Kidney epithelial cell (primary cell): ENCODE measurements around the gene ZBTB5. TPM values are rescaled to one million over a fixed set of nuclear protein-coding genes. Genes with fewer than 3 reads are reported as not detected.

ENCODE experiments used
- DNase-seq: peaks from one replicate; pipeline ENCODE4 v3.0.0-alpha.2; 2010; ENCODE audit warnings: low read depth
- H3K27me3 ChIP-seq: 2 replicates; pipeline ENCODE4 v1.6.0; 2011; ENCODE audit warnings: low read length; ENCODE audit not compliant: control insufficient read depth, insufficient read depth
- H3K36me3 ChIP-seq: 2 replicates; pipeline ENCODE4 v1.5.1; 2011; ENCODE audit warnings: low read length; ENCODE audit not compliant: control insufficient read depth, insufficient read depth
- H3K4me3 ChIP-seq: 2 replicates; pipeline ENCODE4 v1.5.1; 2011; ENCODE audit warnings: low read depth, mild to moderate bottlenecking, control low read depth, low read length
- CTCF ChIP-seq: IDR thresholded peaks from 2 replicates; pipeline ENCODE4 v1.5.1; 2011; ENCODE audit warnings: mild to moderate bottlenecking, moderate library complexity, low read length, control low read depth, inconsistent platforms; ENCODE audit not compliant: insufficient read depth, poor library complexity, severe bottlenecking
- total RNA-seq: library from RNA; depleted of rRNA; stranded (reverse); fragments of >200 nt; gene quantifications from 2 replicates; pipeline ENCODE4 v1.2.3, GENCODE V29; 2015

Gene ZBTB5
- total RNA-seq, 1 donor from 2014 or later = 14.1 TPM

- no peak for TF ChIP-seq CTCF
- no peak for DNase-seq
- H3K27me3 ChIP-seq = no peaks in the 10 kb centered on the region
Measured at GRCh38 chr9:37453827-37454226, 11.4 kb downstream of the ZBTB5 start.

GRCh38 chr9:37452611-37453010 is 12.6 kb downstream of the ZBTB5 start:
- Histone ChIP-seq H3K4me3 (no peak overlapping the region), H3K36me3 (no peaks in the 10 kb centered on the region), H3K27me3 (no peaks in the 10 kb centered on the region)
- DNase-seq = no peak
- no peak for TF ChIP-seq CTCF

More at GRCh38 chr9:37453827-37454226, 11.4 kb downstream of the ZBTB5 start:
- Histone ChIP-seq H3K4me3 (no peak overlapping the region), H3K36me3 (no peaks in the 10 kb centered on the region)

GRCh38 chr9:37451628-37452027 is 13.6 kb downstream of the ZBTB5 start:
- no peak for TF ChIP-seq CTCF
- no peaks in the 10 kb centered on the region for H3K27me3 ChIP-seq
- no peak overlapping the region for H3K4me3 ChIP-seq
- DNase-seq = no peak
- H3K36me3 ChIP-seq = no peaks in the 10 kb centered on the region

- no peak for DNase-seq
- no peak for TF ChIP-seq CTCF
- Histone ChIP-seq H3K36me3 (no peaks in the 10 kb centered on the region), H3K4me3 (no peak overlapping the region), H3K27me3 (no peaks in the 10 kb centered on the region)
Measured at GRCh38 chr9:37449862-37450632, 15.2 kb downstream of the ZBTB5 start.

GRCh38 chr9:37447111-37447510 is 18.1 kb downstream of the ZBTB5 start:
- Histone ChIP-seq H3K27me3 (no peaks in the 10 kb centered on the region), H3K36me3 (no peaks in the 10 kb centered on the region), H3K4me3 (no peak overlapping the region)
- no peak for DNase-seq
- no peak for TF ChIP-seq CTCF

GRCh38 chr9:37446401-37446800 is 18.8 kb downstream of the ZBTB5 start:
- TF ChIP-seq CTCF = no peak
- Histone ChIP-seq H3K36me3 (no peaks in the 10 kb centered on the region), H3K27me3 (no peaks in the 10 kb centered on the region), H3K4me3 (no peak overlapping the region)
- DNase-seq = no peak
